Right renal cortex interstitium (tissue), 3 donors: ENCODE measurements around the gene CCT6A. TPM values are rescaled to one million over a fixed set of nuclear protein-coding genes. Genes with fewer than 3 reads are reported as not detected.
"Not testable (repeated sequence)": the region's sequence is repeated elsewhere in the genome, so short reads cannot be mapped to it uniquely, and the experiment has no call there.

Experiments used
- DNase-seq, 3 donors: peaks; one replicate each; pipeline ENCODE4 v3.0.0-alpha.2; 2013; ENCODE audit warnings: low read depth in 3 of 3, low spot score in 2 of 3
- polyA plus RNA-seq, 3 donors: library from polyadenylated mRNA; unstranded; fragments of 120-200 nt; gene quantifications; one replicate each; pipeline ENCODE4 v1.2.1, GENCODE V29; 2013; ENCODE audit not compliant: insufficient read length in 3 of 3

Gene CCT6A
- polyA plus RNA-seq, 3 donors = 201 to 250 (median 233) TPM

- DNase-seq = not testable (repeated sequence)
These were observed 2.8 kb upstream of the CCT6A start for GRCh38 chr7:56048763-56049162.

DNA sequence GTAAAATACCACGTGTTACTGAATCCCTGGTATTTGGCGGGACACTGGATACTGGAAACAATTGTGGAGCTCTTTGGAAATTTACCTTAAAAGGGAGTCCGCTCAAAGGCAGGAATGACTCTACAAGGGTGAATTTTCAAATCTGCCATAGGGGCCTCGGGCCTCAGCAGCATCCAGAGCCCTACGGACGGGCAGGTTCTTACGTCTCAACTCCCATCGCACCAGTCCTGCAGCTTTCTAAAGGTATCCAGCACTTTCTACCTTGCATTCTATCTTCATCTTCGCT is 569 bp upstream of the CCT6A start:
- DNase-seq = no peak

DNA sequence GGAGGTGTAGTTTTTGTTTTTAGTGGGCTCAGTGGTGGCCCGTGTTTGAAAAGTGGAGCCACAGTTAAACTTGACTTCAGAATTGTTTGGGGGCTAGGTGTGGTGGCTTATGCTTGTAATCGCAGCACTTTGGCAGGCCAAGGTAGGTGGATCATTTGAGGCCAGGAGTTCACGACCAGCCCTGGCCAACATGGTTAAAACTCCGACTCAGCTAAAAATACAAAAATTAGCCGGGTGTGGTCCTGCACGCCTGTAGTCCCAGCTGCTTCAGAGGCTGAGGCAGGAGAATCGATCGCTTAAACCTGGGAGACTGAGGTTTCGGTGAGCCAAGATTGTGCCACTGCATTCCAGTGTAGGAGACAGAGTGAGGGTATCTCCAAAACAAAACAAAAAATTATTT is 1.8 kb downstream of the CCT6A start:
- no peak for DNase-seq

- no peak for DNase-seq
These were observed 2.4 kb downstream of the CCT6A start for GRCh38 chr7:56053993-56054392.

DNA sequence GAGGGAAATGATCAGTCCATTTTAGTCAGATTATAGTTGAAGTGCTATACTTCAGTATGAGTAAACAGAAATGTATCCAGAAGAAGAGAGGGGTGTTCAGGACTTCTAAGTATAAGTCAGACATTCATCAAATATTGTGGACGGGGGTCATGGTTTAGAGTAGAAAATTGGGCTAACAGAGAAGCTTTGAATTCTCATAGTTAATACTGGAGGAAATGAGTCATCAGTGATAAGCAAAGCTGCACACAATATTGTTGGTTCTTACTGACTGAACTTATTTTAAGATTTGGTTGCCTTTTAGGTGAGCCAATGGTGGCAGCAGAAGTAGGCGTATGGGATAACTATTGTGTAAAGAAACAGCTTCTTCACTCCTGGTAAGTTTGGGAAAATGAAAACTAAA is 10.8 kb downstream of the CCT6A start:
- DNase-seq = no peak

- no peak for DNase-seq
These were observed 11.9 kb downstream of the CCT6A start for GRCh38 chr7:56063500-56063881.

- peak; percentile 81 to 84 (median 82) for DNase-seq
These were observed 12.5 kb downstream of the CCT6A start, which contains the start of gene SUMF2 for GRCh38 chr7:56063882-56064625. SUMF2 (plus strand) TSS chr7:56064286; CDS start chr7:56064312, 26 bp downstream.

GRCh38 chr7:56066376-56066775 is 14.8 kb downstream of the CCT6A start:
- DNase-seq = not testable (repeated sequence)

DNA sequence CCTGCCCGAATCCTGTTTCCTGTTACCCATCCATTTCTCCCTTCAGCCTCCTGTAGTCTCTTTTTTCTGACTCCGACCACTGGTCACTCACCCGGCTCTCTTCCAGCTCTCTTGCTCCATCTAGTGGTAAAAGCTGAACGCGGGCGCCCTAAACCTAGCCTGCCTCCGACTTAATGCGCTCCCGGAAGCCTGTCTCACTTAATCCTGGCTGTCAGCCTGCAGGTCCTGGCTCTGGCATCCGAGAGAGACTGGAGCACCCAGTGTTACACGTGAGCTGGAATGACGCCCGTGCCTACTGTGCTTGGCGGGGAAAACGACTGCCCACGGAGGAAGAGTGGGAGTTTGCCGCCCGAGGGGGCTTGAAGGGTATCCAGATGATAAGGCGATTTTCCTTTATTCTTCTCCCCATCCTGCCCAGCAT is 22.8 kb downstream of the CCT6A start:
- peak; percentile 65 to 77 (median 70) for DNase-seq

- no peak for DNase-seq
These were observed 26.1 kb downstream of the CCT6A start for GRCh38 chr7:56077681-56078080.

GRCh38 chr7:56078196-56078595 is 26.6 kb downstream of the CCT6A start:
- no peak for DNase-seq

GRCh38 chr7:56079450-56080185 is 28.1 kb downstream of the CCT6A start:
- DNase-seq = no peak

GRCh38 chr7:56080726-56081435 is 29.3 kb downstream of the CCT6A start:
- not testable (repeated sequence) for DNase-seq

- DNase-seq = no peak
These were observed 30.2 kb downstream of the CCT6A start for GRCh38 chr7:56081626-56082340.

- DNase-seq = no peak
These were observed 31.7 kb downstream of the CCT6A start for GRCh38 chr7:56083150-56083785.

DNA sequence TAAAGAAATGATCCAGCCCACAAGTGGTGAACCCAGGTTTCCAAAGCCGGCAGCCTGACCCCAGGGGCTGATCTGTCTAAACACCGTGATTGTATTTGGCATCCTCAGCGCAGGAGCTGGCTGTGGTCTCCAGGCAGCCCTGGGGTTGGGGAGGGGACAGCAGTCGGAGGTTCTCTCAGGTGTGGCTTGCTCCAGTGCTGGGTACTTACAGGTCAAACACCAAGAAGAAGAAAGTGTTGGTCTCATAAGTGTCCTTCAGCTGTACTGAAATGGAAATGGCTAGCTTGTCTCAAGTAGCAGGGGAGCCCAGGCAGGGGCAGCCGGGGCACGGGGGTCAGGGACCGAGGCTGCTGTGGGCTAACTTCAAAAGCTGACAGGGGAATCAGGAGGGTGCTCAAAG is 35.2 kb downstream of the CCT6A start:
- no peak for DNase-seq

GRCh38 chr7:56087445-56087844 is 35.9 kb downstream of the CCT6A start:
- no peak for DNase-seq

- no peak for DNase-seq
These were observed 40.0 kb downstream of the CCT6A start for GRCh38 chr7:56091591-56091990.

DNA sequence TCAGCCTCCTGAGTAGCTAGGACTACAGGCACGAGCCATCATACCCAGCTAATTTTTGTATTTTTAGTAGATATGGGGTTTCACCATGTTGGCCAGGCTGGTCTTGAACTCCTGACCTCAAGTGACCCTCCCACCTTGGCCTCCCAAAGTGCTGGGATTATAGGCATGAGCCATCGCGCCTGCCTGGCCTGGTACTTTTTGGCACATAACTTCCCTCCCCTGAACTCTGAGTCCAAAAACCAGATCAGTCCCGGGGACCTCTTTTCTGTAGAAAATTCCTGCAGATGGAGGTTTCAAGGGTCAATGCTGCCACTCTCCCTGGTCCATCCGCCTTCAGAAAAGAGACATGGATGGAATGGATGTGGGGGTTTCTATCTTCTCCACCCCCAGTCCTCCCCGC is 40.8 kb downstream of the CCT6A start:
- DNase-seq = not testable (repeated sequence)

DNA sequence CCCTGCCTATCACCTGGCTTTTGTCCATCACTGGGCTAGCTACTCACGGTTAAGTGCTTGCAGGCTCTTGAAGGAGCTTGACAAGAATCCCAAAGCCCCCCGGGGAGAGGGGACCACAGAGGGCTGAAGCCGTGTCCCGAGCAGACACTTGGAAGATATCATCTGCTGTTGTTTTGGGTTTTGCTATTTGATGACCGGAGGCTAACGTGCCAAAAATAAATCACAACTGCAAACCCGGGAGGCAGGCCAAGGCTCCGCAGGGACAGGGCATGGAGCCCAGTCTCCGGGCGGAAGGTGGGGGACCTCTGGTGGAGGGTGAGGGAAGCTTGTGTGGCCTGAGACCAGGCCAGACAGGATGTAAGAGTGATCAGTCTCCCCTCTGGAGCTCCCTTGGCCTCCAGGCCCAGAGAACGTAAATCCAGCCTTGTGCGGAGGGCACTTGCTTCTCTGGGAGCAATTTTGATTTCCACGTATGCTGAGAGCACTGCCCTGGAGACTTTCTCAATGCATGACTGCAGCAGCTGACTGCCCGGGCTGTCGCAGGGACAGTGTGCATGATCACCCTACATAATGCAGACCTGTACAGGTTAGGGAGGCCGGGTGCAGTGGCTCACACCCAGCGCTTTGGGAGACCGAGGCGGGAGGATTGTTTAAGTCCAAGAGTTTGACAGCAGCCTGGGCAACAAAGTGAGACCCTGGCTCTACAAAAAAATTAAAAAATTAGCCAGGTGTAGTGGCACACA is 41.4 kb downstream of the CCT6A start, which contains the start of gene PHKG1:
PHKG1 (minus strand) TSS at position 164 of the 743 bp plus-strand sequence. CDS start 4,011 bp downstream, outside the sequence.
- no peak for DNase-seq
